IMR-90 (cell line): ENCODE results near the gene ACY1. TPM values are rescaled to one million over a fixed set of nuclear protein-coding genes. Genes with fewer than 3 reads are reported as not detected.

Experiments used
- ATAC-seq: fragments of 200-7000 bp; cut with Tn5 transposase; 2 replicates; pipeline ENCODE4 v1.9.1; 2020; ENCODE audit warnings: low read depth, mild to moderate bottlenecking, moderate library complexity
- BruUV-seq: library from RNA; stranded (reverse); fragments of 400-500 nt; replicated peaks from 2 replicates; lab custom pipeline; 2021; lab: Mats Ljungman, UMichigan
- CTCF ChIA-PET: fragments of 300-600 bp; formaldehyde crosslinking; extraction: SDS; loops from one replicate; lab custom pipeline; 2021; ENCODE audit warnings: antibody characterized with exemption; lab: Yijun Ruan, JAX
- POLR2A ChIA-PET: fragments of 300-600 bp; sonication (Branson Sonifier 250); formaldehyde crosslinking; loops from one replicate; lab custom pipeline; 2022; ENCODE audit warnings: antibody characterized with exemption; ENCODE audit not compliant: unreplicated experiment; lab: Charles Lee
- DNase-seq: peaks from one replicate; pipeline ENCODE4 v3.0.0; 2013
- H2AFZ ChIP-seq: replicated peaks from 2 replicates; pipeline ENCODE3; 2013; ENCODE audit warnings: low read length, mild to moderate bottlenecking; ENCODE audit not compliant: poor library complexity
- H2AK5ac ChIP-seq: 2 replicates; pipeline ENCODE4 v1.6.1; 2013; ENCODE audit warnings: low read depth, low read length, inconsistent platforms
- H2AK9ac ChIP-seq: replicated peaks from 2 replicates; pipeline ENCODE3; 2013; ENCODE audit warnings: mild to moderate bottlenecking, low read depth, low read length, moderate library complexity; ENCODE audit not compliant: poor library complexity
- H2BK120ac ChIP-seq: 2 replicates; pipeline ENCODE4 v1.6.1; 2013; ENCODE audit warnings: low read depth, low read length, inconsistent platforms
- H2BK15ac ChIP-seq: 3 replicates; pipeline ENCODE4 v1.6.1; 2013; ENCODE audit warnings: low read depth, low read length, inconsistent platforms
- H2BK20ac ChIP-seq: 2 replicates; pipeline ENCODE4 v1.6.1; 2013; ENCODE audit warnings: low read depth, mild to moderate bottlenecking, inconsistent platforms, low read length, moderate library complexity
- H2BK5ac ChIP-seq: 2 replicates; pipeline ENCODE4 v1.6.1; 2013; ENCODE audit warnings: mild to moderate bottlenecking, low read depth, low read length, inconsistent platforms; ENCODE audit not compliant: poor library complexity, severe bottlenecking
- H3K14ac ChIP-seq: replicated peaks from 2 replicates; pipeline ENCODE4 v1.6.1; 2013; ENCODE audit warnings: low read depth, low read length, inconsistent platforms
- H3K18ac ChIP-seq: 2 replicates; pipeline ENCODE4 v1.6.1; 2013; ENCODE audit warnings: low read depth, low read length, control low read depth
- H3K23ac ChIP-seq: 2 replicates; pipeline ENCODE4 v1.6.1; 2013; ENCODE audit warnings: low read depth, low read length, inconsistent platforms
- H3K27ac ChIP-seq: 2 replicates; pipeline ENCODE4 v1.5.1; 2013; ENCODE audit warnings: mild to moderate bottlenecking, control low read depth, low read length; ENCODE audit not compliant: insufficient read depth
- H3K27me3 ChIP-seq: 2 replicates; pipeline ENCODE4 v1.6.1; 2013; ENCODE audit warnings: low read length; ENCODE audit not compliant: control insufficient read depth, insufficient read depth
- H3K36me3 ChIP-seq: 2 replicates; pipeline ENCODE4 v1.6.1; 2013; ENCODE audit warnings: low read length, mixed read lengths; ENCODE audit not compliant: control insufficient read depth, insufficient read depth
- H3K4ac ChIP-seq: 2 replicates; pipeline ENCODE4 v1.6.1; 2013; ENCODE audit warnings: low read depth, low read length, inconsistent platforms
- H3K4me1 ChIP-seq: 2 replicates; pipeline ENCODE4 v1.6.1; 2013; ENCODE audit warnings: low read length, mixed read lengths; ENCODE audit not compliant: control insufficient read depth, insufficient read depth
- H3K4me2 ChIP-seq: 2 replicates; pipeline ENCODE4 v1.6.1; 2013; ENCODE audit warnings: low read depth, mild to moderate bottlenecking, control low read depth, low read length, moderate library complexity
- H3K4me3 ChIP-seq: 2 replicates; pipeline ENCODE4 v1.5.1; 2013; ENCODE audit warnings: low read depth, mild to moderate bottlenecking, control low read depth, low read length, moderate library complexity; ENCODE audit not compliant: insufficient read depth
- H3K56ac ChIP-seq: 2 replicates; pipeline ENCODE4 v1.6.1; 2013; ENCODE audit warnings: low read length, inconsistent platforms; ENCODE audit not compliant: insufficient read depth; ENCODE audit errors: extremely low read depth
- H3K79me1 ChIP-seq, 2 experiments: 2 replicates each; pipeline ENCODE4 v1.6.1; 2013; ENCODE audit warnings: low read length in 2 of 2, inconsistent platforms in 1 of 2, low read depth in 1 of 2
- H3K9ac ChIP-seq: 2 replicates; pipeline ENCODE4 v1.6.1; 2013; ENCODE audit warnings: low read depth, low read length, control low read depth
- H3K9me1 ChIP-seq: 2 replicates; pipeline ENCODE4 v1.6.1; 2013; ENCODE audit warnings: low read length, inconsistent platforms; ENCODE audit not compliant: insufficient read depth
- H3K9me3 ChIP-seq: 2 replicates; pipeline ENCODE4 v1.6.1; 2013; ENCODE audit warnings: low read length; ENCODE audit not compliant: control insufficient read depth, insufficient read depth
- H4K20me1 ChIP-seq: 2 replicates; pipeline ENCODE4 v1.6.1; 2013; ENCODE audit warnings: low read length, inconsistent platforms; ENCODE audit not compliant: insufficient read depth
- H4K5ac ChIP-seq: 2 replicates; pipeline ENCODE4 v1.6.1; 2013; ENCODE audit warnings: mild to moderate bottlenecking, low read depth, low read length, control low read depth
- H4K8ac ChIP-seq, 2 experiments: 2 replicates each; pipeline ENCODE4 v1.6.1; 2013; ENCODE audit warnings: low read depth in 2 of 2, low read length in 2 of 2, control low read depth in 1 of 2, inconsistent platforms in 1 of 2
- H4K91ac ChIP-seq: 2 replicates; pipeline ENCODE4 v1.6.1; 2013; ENCODE audit warnings: low read depth, low read length, inconsistent platforms; ENCODE audit not compliant: insufficient read depth
- BHLHE40 ChIP-seq: fragments of 150-350 bp; IDR thresholded peaks from 2 replicates; pipeline ENCODE4 v1.6.1; 2016; ENCODE audit warnings: mild to moderate bottlenecking, low read depth, low read length
- CEBPB ChIP-seq: IDR thresholded peaks from 2 replicates; pipeline ENCODE4 v1.6.1; 2012; ENCODE audit warnings: low read depth, low read length, improper control_type of control experiment
- CHD1 ChIP-seq: IDR thresholded peaks from 2 replicates; pipeline ENCODE4 v1.6.1; 2012; ENCODE audit warnings: low read depth, low read length, improper control_type of control experiment
- FOS ChIP-seq: fragments of 150-350 bp; IDR thresholded peaks from 2 replicates; pipeline ENCODE4 v1.6.1; 2016; ENCODE audit warnings: low read depth, low read length
- MAFK ChIP-seq: IDR thresholded peaks from 2 replicates; pipeline ENCODE4 v1.6.1; 2012; ENCODE audit warnings: low read depth, low read length, improper control_type of control experiment
- MAZ ChIP-seq: IDR thresholded peaks from 2 replicates; pipeline ENCODE4 v1.6.1; 2012; ENCODE audit warnings: low read depth, mild to moderate bottlenecking, low read length, improper control_type of control experiment, moderate library complexity, borderline replicate concordance
- MXI1 ChIP-seq: IDR thresholded peaks from 2 replicates; pipeline ENCODE4 v1.6.1; 2012; ENCODE audit warnings: low read depth, mild to moderate bottlenecking, low read length, moderate library complexity, borderline replicate concordance
- NFE2L2 ChIP-seq: fragments of 150-350 bp; IDR thresholded peaks from 2 replicates; pipeline ENCODE4 v1.6.1; 2016; ENCODE audit warnings: low read depth, mild to moderate bottlenecking, low read length
- POLR2A ChIP-seq: IDR thresholded peaks from 2 replicates; pipeline ENCODE4 v1.6.1; 2012; ENCODE audit warnings: mild to moderate bottlenecking, low read depth, low read length
- RCOR1 ChIP-seq: IDR thresholded peaks from 2 replicates; pipeline ENCODE4 v1.6.1; 2012; ENCODE audit warnings: mild to moderate bottlenecking, low read length, improper control_type of control experiment; ENCODE audit not compliant: insufficient replicate concordance
- RFX5 ChIP-seq: IDR thresholded peaks from 2 replicates; pipeline ENCODE4 v1.8.0; 2012; ENCODE audit warnings: low read depth, mild to moderate bottlenecking, low read length, moderate library complexity
- SMC3 ChIP-seq: fragments of 150-350 bp; IDR thresholded peaks from 2 replicates; pipeline ENCODE4 v1.6.1; 2016; ENCODE audit warnings: low read depth, mild to moderate bottlenecking, antibody characterized with exemption, low read length, moderate library complexity
- WGBS, 2 experiments: methylation state at CpG; one replicate each; pipeline versions ENCODE4 v1.1.5 to v1.1.7; 2013; ENCODE audit warnings: missing lambda C conversion rate in 2 of 2; ENCODE audit not compliant: insufficient read length in 1 of 2; ENCODE audit errors: extremely low coverage in 2 of 2; 5-methylcytosine and 5-hydroxymethylcytosine counted together
- dilution Hi-C: fragments of 300-500 bp; cut with HindIII; formaldehyde crosslinking; loops from one replicate; pipeline ENCODE4 v1.14.3; 2018; ENCODE audit warnings: low sequenced_read_pairs; ENCODE audit not compliant: unreplicated experiment
- in situ Hi-C: fragments of 300-500 bp; cut with MboI; formaldehyde crosslinking; loops from 3 replicates; pipeline ENCODE4 v1.14.3; 2019; ENCODE audit warnings: low sequenced_read_pairs, inconsistent platforms, mixed read lengths
- intact Hi-C: fragments of 100-400 bp; cut with micrococcal nuclease; formaldehyde crosslinking; loops from 2 replicates; pipeline ENCODE4 v1.10.0; 2022
- polyA plus RNA-seq, 3 experiments: library from polyadenylated mRNA; depleted of rRNA; stranded (reverse); fragments of >200 nt; gene quantifications; 2 replicates each; pipeline ENCODE4 v1.2.3, GENCODE V29; 2012; ENCODE audit warnings: low replicate concordance in 1 of 3
- total RNA-seq: library from RNA; depleted of rRNA; stranded (reverse); fragments of >200 nt; gene quantifications from 2 replicates; pipeline ENCODE4 v1.2.3, GENCODE V29; 2012
- TF ChIP-seq, protein P1 (sequence below): fragments of 150-350 bp; IDR thresholded peaks from 2 replicates; pipeline ENCODE4 v1.6.1; 2016; ENCODE audit warnings: low read depth, mild to moderate bottlenecking, low read length, moderate library complexity, borderline replicate concordance
- TF ChIP-seq, protein P2 (sequence below): fragments of 150-350 bp; IDR thresholded peaks from 2 replicates; pipeline ENCODE4 v1.6.1; 2017; ENCODE audit warnings: mild to moderate bottlenecking, antibody characterized with exemption, low read length, low read depth
- TF ChIP-seq, protein P3 (sequence below): conservative IDR thresholded peaks from 2 replicates; pipeline ENCODE4 v1.5.1; 2012; ENCODE audit warnings: mild to moderate bottlenecking, low read depth, low read length, improper control_type of control experiment

The ACY1 gene
- total and polyA plus RNA-seq, 2 of the 4 experiments (the other 2 are of a cell fraction), result 22.0 to 47.1 TPM

DNA sequence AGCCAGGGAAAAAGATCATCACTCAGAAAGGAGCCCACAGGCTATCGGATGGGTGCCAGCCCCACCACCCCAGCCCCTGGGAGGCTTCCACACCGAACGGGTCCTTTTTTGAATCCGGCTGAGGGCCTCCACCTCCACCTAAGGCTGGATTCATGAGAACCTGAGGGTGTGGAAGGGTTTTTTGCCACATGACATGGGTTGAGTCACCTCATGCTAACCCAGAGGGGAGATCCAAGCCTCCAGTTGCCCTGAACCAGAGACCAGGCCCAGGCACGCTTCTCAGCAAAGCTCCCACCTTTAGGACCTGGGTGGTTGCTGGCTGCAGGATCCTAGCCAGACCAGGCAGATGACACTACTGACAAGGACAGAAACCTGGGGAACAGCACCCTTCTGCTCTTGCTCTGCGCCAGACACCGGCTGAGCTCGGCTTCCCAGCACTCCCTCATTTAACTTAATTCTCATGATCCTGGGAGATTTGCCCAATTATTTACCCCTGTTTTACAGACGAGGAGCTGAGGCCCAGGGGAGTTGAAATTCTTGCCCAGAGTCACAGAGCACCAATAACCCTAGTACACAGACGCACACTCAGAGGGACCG lies 47.5 kb downstream of the ACY1 start:
- H2AK5ac ChIP-seq, result no peak overlapping the region
- H2AFZ ChIP-seq, result no peak overlapping the region
- H3K9me1 ChIP-seq, result no peaks in the 10 kb centered on the region
- H2BK5ac ChIP-seq, result no peak overlapping the region
- H3K56ac ChIP-seq, result no peak overlapping the region
- dilution Hi-C loops, result no loop called here
- H3K27ac ChIP-seq, result no peak overlapping the region
- in situ Hi-C loops, result no loop called here
- no peak overlapping the region for H4K5ac ChIP-seq
- ATAC-seq (no peak), DNase-seq (no peak)
- H3K4ac ChIP-seq, result no peak overlapping the region
- H3K4me2 ChIP-seq, result no peak overlapping the region
- H3K18ac ChIP-seq, result no peak overlapping the region
- ChIA-PET POLR2A (no interaction called here), CTCF (interaction anchor here (0.7 kb wide), 1 partner anchor 162 kb away, joined by 3 read pairs; no protein-coding TSS in a partner anchor)
- H3K4me3 ChIP-seq, result no peak overlapping the region
- no peak overlapping the region for H2BK15ac ChIP-seq
- no peaks in the 10 kb centered on the region; the same call in 1 of the 2 replicates for H3K27me3 ChIP-seq
- H2BK20ac ChIP-seq, result no peak overlapping the region
- H3K9ac ChIP-seq, result no peak overlapping the region
- no peak overlapping the region for H3K14ac ChIP-seq
- no peaks in the 10 kb centered on the region for H3K4me1 ChIP-seq
- no peaks in the 10 kb centered on the region for H3K9me3 ChIP-seq
- no peaks in the 10 kb centered on the region for H3K79me1 ChIP-seq
- no peak overlapping the region for H4K8ac ChIP-seq
- H3K23ac ChIP-seq, result no peak overlapping the region
- WGBS, 2 experiments, result 92% methylated on average over 4 of the region's 11 CpGs; no CpG with 5 or more reads in 1 of the 2 experiments
- H2BK120ac ChIP-seq, result no peak overlapping the region
- H2AK9ac ChIP-seq, result no peak overlapping the region
- BruUV-seq, result no TSS peak
- intact Hi-C loops, result no loop called here
- H4K91ac ChIP-seq, result no peak overlapping the region
- TF ChIP-seq BHLHE40 (no peak), CHD1 (no peak), NFE2L2 (no peak), RCOR1 (no peak), MAFK (no peak), FOS (no peak), POLR2A (no peak), CEBPB (no peak), SMC3 (no peak), RFX5 (no peak), MAZ (no peak), MXI1 (no peak)
- TF ChIP-seq, protein P1, sequence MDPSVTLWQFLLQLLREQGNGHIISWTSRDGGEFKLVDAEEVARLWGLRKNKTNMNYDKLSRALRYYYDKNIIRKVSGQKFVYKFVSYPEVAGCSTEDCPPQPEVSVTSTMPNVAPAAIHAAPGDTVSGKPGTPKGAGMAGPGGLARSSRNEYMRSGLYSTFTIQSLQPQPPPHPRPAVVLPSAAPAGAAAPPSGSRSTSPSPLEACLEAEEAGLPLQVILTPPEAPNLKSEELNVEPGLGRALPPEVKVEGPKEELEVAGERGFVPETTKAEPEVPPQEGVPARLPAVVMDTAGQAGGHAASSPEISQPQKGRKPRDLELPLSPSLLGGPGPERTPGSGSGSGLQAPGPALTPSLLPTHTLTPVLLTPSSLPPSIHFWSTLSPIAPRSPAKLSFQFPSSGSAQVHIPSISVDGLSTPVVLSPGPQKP, result no peak
- TF ChIP-seq, protein P2, sequence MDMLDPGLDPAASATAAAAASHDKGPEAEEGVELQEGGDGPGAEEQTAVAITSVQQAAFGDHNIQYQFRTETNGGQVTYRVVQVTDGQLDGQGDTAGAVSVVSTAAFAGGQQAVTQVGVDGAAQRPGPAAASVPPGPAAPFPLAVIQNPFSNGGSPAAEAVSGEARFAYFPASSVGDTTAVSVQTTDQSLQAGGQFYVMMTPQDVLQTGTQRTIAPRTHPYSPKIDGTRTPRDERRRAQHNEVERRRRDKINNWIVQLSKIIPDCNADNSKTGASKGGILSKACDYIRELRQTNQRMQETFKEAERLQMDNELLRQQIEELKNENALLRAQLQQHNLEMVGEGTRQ, result no peak
- TF ChIP-seq, protein P3, sequence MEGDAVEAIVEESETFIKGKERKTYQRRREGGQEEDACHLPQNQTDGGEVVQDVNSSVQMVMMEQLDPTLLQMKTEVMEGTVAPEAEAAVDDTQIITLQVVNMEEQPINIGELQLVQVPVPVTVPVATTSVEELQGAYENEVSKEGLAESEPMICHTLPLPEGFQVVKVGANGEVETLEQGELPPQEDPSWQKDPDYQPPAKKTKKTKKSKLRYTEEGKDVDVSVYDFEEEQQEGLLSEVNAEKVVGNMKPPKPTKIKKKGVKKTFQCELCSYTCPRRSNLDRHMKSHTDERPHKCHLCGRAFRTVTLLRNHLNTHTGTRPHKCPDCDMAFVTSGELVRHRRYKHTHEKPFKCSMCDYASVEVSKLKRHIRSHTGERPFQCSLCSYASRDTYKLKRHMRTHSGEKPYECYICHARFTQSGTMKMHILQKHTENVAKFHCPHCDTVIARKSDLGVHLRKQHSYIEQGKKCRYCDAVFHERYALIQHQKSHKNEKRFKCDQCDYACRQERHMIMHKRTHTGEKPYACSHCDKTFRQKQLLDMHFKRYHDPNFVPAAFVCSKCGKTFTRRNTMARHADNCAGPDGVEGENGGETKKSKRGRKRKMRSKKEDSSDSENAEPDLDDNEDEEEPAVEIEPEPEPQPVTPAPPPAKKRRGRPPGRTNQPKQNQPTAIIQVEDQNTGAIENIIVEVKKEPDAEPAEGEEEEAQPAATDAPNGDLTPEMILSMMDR, result no peak
- H3K36me3 ChIP-seq, result no peaks in the 10 kb centered on the region
- no peaks in the 10 kb centered on the region for H4K20me1 ChIP-seq
